HG03064 (cell line): ENCODE results near the gene TAOK1.
"Not testable (repeated sequence)": the region's sequence is repeated elsewhere in the genome, so short reads cannot be mapped to it uniquely, and the experiment has no call there.

Experiments
- ATAC-seq: cut with Tn5 transposase; IDR thresholded peaks from one replicate; pipeline ENCODE4 v1.9.1; 2021; ENCODE audit warnings: low read depth; ENCODE audit not compliant: unreplicated experiment

TAOK1 gene

GRCh38 chr17:29518359-29518758, 128.2 kb downstream of the TAOK1 start:
- ATAC-seq = no peak

DNA sequence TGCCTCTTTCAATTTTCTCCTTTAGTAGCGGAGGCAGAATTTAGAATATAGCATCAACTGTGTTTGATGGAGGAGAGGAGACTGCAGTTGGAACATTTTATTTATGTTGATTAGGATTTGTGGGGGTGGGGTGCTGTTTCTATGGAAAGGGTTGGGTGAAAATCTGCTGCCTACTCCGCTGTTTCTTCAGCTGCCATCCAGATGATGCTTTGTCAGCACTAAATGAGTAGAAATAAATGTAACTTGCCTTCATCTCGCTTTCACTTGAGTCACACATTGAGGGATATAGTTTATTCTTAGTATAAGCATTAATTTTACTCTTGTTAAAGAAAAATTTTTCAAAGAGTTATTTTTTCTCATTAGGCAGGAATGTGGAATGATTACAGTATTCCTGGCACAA, 134.5 kb downstream of the TAOK1 start:
- ATAC-seq = no peak

DNA sequence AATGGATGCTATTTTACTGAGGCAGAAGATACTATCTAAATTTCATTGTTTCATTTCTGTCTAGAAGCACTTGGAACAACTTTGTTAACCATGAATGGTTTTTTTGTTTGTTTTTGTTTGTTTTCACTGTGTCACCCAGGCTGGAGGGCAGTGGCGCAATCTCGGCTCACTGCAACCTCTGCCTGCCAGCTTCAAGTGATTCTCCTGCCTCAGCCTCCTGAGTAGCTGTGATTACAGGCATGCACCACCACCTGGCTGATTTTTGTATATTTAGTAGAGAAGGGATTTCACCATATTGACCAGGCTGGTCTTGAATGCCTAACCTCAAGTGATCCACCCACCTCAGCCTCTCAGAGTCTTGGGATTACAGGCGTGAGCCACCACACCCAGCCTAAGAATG, 136.2 kb downstream of the TAOK1 start:
- no peak for ATAC-seq

DNA sequence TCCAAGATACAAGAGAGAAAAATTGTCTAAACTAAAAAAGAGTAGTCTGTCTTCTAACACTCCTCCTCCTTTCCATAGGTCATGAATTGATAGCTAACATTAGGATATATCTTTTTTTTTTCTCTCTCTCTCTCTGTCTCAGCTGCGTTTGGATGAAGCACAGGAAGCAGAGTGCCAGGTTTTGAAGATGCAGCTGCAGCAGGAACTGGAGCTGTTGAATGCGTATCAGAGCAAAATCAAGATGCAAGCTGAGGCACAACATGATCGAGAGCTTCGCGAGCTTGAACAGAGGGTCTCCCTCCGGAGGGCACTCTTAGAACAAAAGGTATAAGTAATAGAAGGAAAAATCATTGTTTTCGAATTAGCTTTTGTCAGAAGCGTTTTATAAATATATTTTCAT, 143.8 kb downstream of the TAOK1 start:
- no peak for ATAC-seq

DNA sequence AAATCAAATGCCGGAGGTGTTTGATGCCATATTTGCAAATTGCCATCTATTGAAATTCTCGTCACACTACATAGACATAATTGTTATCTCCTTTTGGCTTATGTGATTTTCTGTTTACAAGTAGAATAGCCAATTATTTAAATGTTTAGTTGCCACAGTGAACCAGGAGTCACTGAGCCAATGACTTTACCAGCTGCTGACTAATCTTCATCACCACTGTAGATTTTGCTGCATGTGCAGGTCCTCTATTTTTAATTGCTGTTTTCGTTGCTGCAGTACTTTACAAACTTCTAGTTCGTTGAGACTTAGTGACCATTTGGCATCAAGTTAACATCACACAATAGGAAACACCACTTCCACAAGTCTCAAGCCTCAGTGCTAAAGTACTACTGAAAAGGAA, 153.9 kb downstream of the TAOK1 start:
- no peak for ATAC-seq

GRCh38 chr17:29546085-29546484, 155.9 kb downstream of the TAOK1 start:
- no peak for ATAC-seq

GRCh38 chr17:29546830-29547229, 156.7 kb downstream of the TAOK1 start:
- ATAC-seq = no peak

GRCh38 chr17:29549177-29549923, 159.2 kb downstream of the TAOK1 start:
- no peak for ATAC-seq

DNA sequence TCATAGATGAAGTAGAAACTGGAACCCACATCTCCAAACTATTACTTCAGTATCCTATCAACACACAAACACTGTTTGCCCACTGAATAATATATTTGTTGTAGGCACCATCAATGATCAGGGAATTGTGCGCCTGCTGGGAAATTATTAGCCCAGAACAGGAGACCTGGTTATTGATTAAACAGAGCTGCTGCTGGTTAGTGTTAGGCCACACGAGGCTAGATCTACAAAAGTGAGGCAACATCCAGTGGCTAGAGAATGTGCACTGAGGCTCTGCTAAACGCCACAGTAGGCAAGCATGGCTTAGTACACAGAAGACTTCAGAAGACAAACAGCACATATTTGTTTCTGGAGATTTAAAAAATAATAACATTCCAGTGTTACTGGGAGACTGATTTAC, 165.7 kb downstream of the TAOK1 start:
- no peak for ATAC-seq

- no peak for ATAC-seq
Measured at GRCh38 chr17:29557085-29557738, 167.0 kb downstream of the TAOK1 start.

GRCh38 chr17:29557739-29558116, 167.6 kb downstream of the TAOK1 start:
- no peak for ATAC-seq

- not testable (repeated sequence) for ATAC-seq
Measured at GRCh38 chr17:29558139-29558538, 168.0 kb downstream of the TAOK1 start.

GRCh38 chr17:29559640-29560039, 169.5 kb downstream of the TAOK1 start:
- no peak for ATAC-seq

GRCh38 chr17:29560316-29560715, 170.2 kb downstream of the TAOK1 start:
- no peak for ATAC-seq

DNA sequence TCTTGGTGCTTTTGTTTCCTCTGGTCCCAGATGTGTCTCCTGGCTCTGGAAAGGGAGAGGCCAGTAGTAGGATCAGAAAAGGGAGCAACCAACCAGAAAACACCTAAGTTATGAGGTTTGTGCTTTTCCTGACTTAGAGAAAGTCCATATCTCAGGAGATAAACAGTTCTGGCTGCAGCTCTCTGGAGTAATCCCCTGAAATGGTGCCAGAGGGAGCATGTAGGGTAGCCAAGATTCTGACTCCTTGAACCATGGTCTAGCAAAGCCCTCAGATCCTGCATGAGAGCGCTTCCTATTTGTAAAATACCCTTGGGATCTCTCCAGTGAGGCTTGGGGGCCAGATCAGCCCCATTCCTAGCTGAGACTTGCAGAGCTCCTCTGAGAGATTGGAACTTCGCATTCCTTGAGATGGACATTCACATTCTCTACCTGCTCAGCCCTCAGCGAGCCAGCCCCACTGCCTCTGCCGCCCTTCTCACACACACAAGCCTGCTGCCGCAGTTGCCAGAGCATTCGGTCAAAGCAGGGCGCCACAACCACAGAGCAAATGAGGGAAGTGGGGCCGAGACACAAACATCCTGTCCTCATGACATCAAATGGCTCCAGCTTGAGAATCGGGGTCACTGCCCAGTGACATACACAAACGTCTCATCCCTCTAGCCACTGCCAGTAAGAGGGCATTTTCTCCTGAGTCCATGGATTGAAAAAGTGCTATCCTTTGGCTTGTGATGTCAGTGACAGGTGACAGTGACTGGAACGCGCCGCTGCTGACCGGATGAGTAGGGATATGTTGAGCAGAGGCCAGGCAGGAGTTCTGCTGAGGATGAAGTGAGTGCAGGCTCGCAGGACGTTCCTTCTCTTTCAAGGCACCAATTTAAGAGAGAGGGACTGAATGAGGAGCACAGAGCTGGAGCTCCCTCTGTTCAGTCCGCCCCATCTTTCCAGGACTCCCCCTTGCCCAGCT, 171.7 kb downstream of the TAOK1 start:
- ATAC-seq = no peak

DNA sequence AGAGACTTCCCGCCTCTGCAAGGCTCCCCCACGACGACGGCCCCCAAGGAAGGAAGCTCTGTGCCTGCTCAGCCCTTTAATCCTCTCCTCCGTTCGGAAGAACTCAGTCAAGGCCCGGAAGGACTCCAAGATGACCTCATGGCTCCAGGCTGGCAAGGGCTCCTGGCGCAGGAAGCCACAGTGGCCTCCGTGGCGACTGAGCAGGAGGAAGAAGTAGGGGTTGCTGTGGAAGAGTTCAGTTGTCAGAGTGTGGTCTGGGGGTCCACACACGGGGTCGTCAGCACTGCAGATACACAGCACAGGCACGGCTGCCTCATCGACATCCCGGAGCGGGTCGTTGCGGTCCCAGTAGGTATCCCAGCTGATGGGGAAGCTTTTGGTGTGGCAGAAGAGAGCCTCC, 172.5 kb downstream of the TAOK1 start:
- ATAC-seq = no peak

GRCh38 chr17:29563816-29564215, 173.7 kb downstream of the TAOK1 start:
- no peak for ATAC-seq

DNA sequence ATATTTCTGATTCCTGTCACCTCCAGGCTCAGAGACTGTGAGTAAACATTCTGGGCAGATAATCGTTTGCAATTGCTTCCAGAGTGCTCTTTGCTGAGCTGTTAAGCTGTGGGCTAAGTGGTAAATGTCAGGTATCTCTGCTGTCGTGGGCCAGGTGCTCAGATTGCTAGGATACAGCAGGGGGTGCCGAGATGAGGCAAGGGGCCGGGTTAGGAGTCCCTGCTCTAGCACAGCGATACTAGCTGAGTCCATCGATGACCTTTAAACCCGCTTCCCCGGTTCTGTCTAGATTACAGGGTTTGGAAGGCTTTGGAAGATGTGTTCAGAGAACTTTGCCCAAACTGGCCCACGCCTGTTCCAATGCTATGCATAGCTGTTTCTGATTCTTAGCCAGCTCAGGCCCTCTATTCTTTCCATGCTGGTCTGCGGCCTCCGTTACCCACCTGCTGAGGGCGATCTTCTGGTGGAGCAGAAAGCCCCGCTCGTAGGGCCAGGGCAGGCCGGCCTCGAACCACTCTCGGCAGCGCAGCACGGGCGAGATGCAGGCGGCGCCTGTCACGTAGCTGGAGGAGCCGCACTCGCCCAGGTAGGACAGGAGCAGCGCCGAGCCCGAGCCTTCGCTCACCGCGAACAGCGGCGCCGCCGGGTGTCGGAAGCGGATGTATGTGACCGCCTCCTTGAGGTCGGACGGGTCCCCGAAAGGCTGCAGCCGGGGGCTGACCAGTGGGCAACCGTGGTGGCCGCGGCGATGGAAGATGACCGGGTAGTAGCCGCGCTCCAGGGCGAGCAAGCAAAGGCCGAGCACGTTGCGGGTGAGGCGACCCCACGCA, 175.7 kb downstream of the TAOK1 start:
- no peak for ATAC-seq

DNA sequence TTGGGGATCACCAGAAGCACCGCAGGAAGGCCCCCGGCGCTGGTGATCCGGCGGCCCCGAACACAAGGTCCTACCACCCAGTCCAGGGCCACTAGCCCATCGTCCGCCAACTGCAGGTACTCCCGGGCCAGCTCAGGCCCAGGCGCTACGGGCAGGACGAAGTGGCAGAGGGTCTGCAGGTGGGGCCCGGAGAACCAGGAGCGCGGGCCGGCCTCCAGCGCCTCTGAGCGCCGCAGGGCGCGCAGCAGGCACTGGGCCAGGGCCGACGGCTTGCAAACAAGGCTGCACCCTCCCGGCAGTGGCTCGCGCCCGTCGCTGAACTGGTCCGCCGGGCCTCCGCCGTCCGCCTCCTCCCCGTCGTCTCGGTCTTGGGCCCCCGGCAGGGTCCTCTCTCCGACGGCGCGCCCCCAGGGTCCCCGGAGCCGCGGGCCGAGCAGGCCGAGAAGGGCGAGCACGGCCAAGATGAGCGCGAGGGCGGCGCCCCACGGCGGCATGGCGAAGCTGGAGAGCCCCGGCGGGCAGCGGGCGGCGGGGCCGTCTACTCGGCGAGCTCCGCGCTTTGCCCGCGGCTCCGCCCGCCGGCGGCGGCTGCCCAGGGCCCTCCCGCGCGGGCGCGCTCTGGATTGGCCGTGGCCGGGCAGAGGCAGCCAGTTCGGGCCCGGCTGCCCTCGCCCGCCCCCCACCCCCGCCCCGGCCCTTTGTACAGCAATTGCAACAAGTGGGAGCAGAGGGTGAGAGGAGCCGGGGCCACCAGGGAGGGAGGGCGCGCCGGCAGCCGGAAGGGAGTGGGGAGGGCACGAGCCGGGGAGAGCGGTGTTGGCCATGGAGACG, 176.5 kb downstream of the TAOK1 start, which contains the start of gene ABHD15:
ABHD15 (minus strand) TSS at position 565 of the 831 bp plus-strand sequence; CDS start at position 494, 71 bp downstream.
- no peak for ATAC-seq

DNA sequence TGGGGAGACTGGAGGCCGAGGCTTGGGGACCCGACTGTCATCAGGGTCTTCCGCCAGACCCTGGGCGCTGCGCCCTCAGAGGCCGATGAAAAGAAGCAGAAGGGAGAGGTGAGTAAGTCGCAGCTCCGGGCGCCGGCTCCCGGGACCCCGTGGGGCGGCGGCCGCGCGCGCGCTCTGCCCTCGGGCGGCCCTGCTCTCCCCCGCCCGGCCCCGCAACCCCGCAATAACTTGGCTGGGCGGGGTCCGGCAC, 177.1 kb downstream of the TAOK1 start:
- no peak for ATAC-seq
